Choroid plexus epithelial cell (primary cell): ENCODE data around the gene TIGD6.

Experiments used
- DNase-seq: peaks from one replicate; pipeline ENCODE4 v3.0.0-alpha.2; 2010; ENCODE audit warnings: low read depth
- H3K4me3 ChIP-seq: 2 replicates; pipeline ENCODE4 v1.5.1; 2011; ENCODE audit warnings: low read depth, mild to moderate bottlenecking, control low read depth, low read length, moderate library complexity
- CTCF ChIP-seq: conservative IDR thresholded peaks from 2 replicates; pipeline ENCODE4 v1.5.1; 2011; ENCODE audit warnings: low read depth, mild to moderate bottlenecking, control low read depth, inconsistent platforms, low read length, moderate library complexity

TIGD6 gene

GRCh38 chr5:150026682-150027172, 26.3 kb upstream of the TIGD6 start:
- no peak for TF ChIP-seq CTCF

DNA sequence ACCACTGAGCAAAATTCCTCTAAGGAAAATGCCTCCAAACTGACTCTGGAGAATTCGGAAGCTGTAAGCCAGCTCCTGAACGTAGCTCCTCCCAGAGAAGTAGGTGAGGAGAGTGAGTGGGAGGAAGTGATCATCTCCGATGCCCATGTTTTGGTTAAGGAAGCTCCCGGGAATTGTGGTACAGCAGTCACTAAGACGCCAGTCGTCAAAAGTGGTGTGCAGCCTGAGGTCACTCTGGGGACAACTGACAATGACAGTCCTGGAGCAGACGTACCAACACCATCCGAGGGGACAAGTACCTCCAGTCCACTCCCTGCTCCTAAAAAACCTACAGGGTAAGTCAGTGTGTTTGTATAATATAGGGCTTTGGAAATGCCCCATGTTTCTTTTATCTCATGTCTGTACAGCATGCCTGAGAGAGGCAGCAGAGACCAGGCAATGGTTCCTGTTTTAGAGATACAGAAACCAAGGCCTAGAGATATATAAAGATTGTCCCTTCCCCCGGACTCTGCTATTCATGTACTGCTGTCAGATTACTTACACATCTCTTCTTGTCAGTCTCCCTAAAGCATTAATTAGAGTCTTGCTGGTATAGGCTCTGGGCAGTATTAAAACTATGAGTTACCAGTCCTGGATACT, 24.0 kb upstream of the TIGD6 start:
- DNase-seq = no peak

More at GRCh38 chr5:150026682-150027172, 26.3 kb upstream of the TIGD6 start:
- no peak for DNase-seq
- no peak overlapping the region for H3K4me3 ChIP-seq

GRCh38 chr5:150023136-150023535, 22.7 kb upstream of the TIGD6 start:
- DNase-seq = no peak
- H3K4me3 ChIP-seq = no peak overlapping the region
- no peak for TF ChIP-seq CTCF

More for the DNA sequence above, 24.0 kb upstream of the TIGD6 start:
- TF ChIP-seq CTCF = no peak
- no peak overlapping the region for H3K4me3 ChIP-seq

DNA sequence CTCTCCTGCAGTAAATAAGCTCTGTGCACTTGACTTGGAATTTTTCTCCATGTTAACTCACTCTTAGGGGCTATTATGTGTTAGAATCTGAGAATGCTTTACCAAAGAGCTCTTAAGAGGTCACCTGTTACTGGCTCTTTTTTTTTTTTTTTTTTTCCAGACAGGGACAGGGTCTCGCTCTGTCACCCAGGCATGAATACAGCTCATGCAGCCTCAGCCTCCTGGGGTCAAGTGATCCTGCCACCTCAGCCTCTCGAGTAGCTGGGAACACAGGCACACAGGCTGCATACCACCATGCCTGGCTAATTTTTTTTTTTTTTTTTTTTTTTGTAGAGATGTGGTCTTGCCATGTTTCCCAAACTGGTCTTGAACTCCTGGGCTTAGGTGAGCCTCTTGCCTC, 22.2 kb upstream of the TIGD6 start:
- no peak for TF ChIP-seq CTCF
- no peak for DNase-seq
- no peak overlapping the region for H3K4me3 ChIP-seq

DNA sequence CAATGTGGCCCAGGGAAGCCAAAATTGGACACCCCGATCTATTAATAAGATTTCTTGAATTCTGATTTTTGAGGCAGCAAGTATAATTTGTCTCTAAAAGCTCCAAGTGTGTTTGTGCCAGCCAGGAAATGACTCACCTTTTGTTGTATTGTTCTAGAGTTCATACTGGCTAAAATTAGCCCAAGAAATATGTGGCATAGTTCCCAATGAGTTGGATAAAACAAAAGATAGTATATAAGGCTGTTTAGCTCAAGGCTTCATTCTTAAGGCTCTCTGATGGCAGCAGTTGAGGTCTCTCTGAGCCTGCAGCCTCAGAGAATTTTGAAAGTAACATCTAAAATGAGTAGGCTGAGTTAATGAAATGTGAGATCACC, 21.7 kb upstream of the TIGD6 start:
- DNase-seq = peak; percentile 81
- H3K4me3 ChIP-seq = no peak overlapping the region
- no peak for TF ChIP-seq CTCF

GRCh38 chr5:150021491-150022157, 21.2 kb upstream of the TIGD6 start:
- DNase-seq = no peak
- no peak overlapping the region for H3K4me3 ChIP-seq
- no peak for TF ChIP-seq CTCF

DNA sequence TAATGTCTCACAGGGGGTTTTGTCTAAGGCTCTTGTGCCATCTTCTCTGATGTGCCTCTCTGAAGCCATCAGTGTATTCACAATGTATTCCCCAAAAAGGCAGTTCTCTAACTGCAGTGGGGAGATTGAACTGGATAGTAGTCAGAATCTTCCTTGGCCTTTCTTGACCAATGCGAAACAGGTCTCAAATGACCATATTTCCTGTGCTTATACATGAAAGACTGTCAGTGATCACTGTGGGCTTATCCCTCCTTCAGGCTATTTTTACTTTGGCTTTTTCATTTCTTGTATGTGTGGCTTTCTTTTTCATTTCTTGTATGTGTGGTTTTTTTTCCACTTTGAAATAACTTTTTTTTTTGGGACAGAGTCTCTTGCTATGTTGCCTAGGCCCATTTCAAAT, 19.8 kb upstream of the TIGD6 start:
- H3K4me3 ChIP-seq = no peak overlapping the region
- DNase-seq = no peak
- TF ChIP-seq CTCF = no peak
